CD14-positive monocyte (primary cell): ENCODE results near the gene ETFDH. TPM values are rescaled to one million over a fixed set of nuclear protein-coding genes. Genes with fewer than 3 reads are reported as not detected.
"Not testable (repeated sequence)": the region's sequence is repeated elsewhere in the genome, so short reads cannot be mapped to it uniquely, and the experiment has no call there.

Source experiments
- DNase-seq, 3 donors: peaks; one replicate each; pipeline ENCODE4 v3.0.0-alpha.2; 2011 to 2022
- H2AFZ ChIP-seq: 2 replicates; pipeline ENCODE4 v1.6.0; 2012; ENCODE audit warnings: mild to moderate bottlenecking, low read depth, low read length, inconsistent platforms; ENCODE audit not compliant: insufficient read depth, poor library complexity, severe bottlenecking
- H3K27ac ChIP-seq, 2 donors: 1 replicate in 1 of 2; 2 replicates in 1 of 2; pipeline ENCODE4 v1.5.1; 2012 to 2013; ENCODE audit warnings: low read length in 2 of 2, control low read depth in 1 of 2, inconsistent platforms in 1 of 2, low read depth in 1 of 2, mild to moderate bottlenecking in 1 of 2
- H3K27me3 ChIP-seq, 2 donors: one replicate each; pipeline versions ENCODE4 v1.6.0 to v1.6.1; 2011 to 2013; ENCODE audit warnings: low read length in 2 of 2; ENCODE audit not compliant: control insufficient read depth in 2 of 2, insufficient read depth in 2 of 2
- H3K36me3 ChIP-seq, 2 donors: replicated peaks in 1 of 2; 1 replicate in 1 of 2; 2 replicates in 1 of 2; pipeline versions ENCODE4 v1.5.1 to v1.6.1; 2012 to 2013; ENCODE audit warnings: low read length in 2 of 2, control low read depth in 1 of 2, inconsistent platforms in 1 of 2, mild to moderate bottlenecking in 1 of 2; ENCODE audit not compliant: insufficient read depth in 2 of 2, control insufficient read depth in 1 of 2
- H3K4me1 ChIP-seq, 2 donors: 1 replicate in 1 of 2; 2 replicates in 1 of 2; pipeline versions ENCODE4 v1.5.1 to v1.6.1; 2012 to 2013; ENCODE audit warnings: low read length in 2 of 2, control low read depth in 1 of 2, inconsistent platforms in 1 of 2, mild to moderate bottlenecking in 1 of 2, moderate library complexity in 1 of 2; ENCODE audit not compliant: insufficient read depth in 2 of 2, control insufficient read depth in 1 of 2
- H3K4me2 ChIP-seq: replicated peaks from 2 replicates; pipeline ENCODE3; 2012; ENCODE audit warnings: low read length, moderate library complexity, mild to moderate bottlenecking; ENCODE audit not compliant: poor library complexity, severe bottlenecking; ENCODE audit errors: extremely low read depth
- H3K4me3 ChIP-seq, 3 experiments: fragments of 200-600 bp in 1 of 3; sonication (generic) in 1 of 3; replicated peaks in 1 of 3; 1 replicate in 2 of 3; 2 replicates in 1 of 3; pipeline ENCODE4 v1.5.1; 2011 to 2013; ENCODE audit warnings: low read length in 3 of 3, mild to moderate bottlenecking in 3 of 3, control low read depth in 2 of 3, low read depth in 2 of 3, inconsistent platforms in 1 of 3, moderate library complexity in 1 of 3
- H3K79me2 ChIP-seq: 2 replicates; pipeline ENCODE4 v1.6.0; 2012; ENCODE audit warnings: mild to moderate bottlenecking, control low read depth, inconsistent platforms, low read length, moderate library complexity; ENCODE audit not compliant: insufficient read depth
- H3K9ac ChIP-seq: 2 replicates; pipeline ENCODE4 v1.6.0; 2017; ENCODE audit warnings: low read length, mild to moderate bottlenecking; ENCODE audit not compliant: insufficient read depth, poor library complexity, severe bottlenecking
- H3K9me3 ChIP-seq, 2 donors: replicated peaks in 1 of 2; 1 replicate in 1 of 2; 2 replicates in 1 of 2; pipeline versions ENCODE4 v1.5.1 to v1.6.1; 2012 to 2013; ENCODE audit warnings: low read length in 2 of 2, control low read depth in 1 of 2; ENCODE audit not compliant: control insufficient read depth in 1 of 2, insufficient read depth in 1 of 2
- H4K20me1 ChIP-seq: 2 replicates; pipeline ENCODE4 v1.6.0; 2012; ENCODE audit warnings: mild to moderate bottlenecking, low read length, control low read depth, moderate library complexity; ENCODE audit not compliant: insufficient read depth
- H3K27ac Mint-ChIP-seq, 7 donors: one replicate each; pipeline ENCODE4 v1.8.0; 2020; ENCODE audit warnings: mild to moderate bottlenecking in 7 of 7, mixed read lengths in 7 of 7, moderate library complexity in 6 of 7, inconsistent platforms in 2 of 7
- H3K27me3 Mint-ChIP-seq, 3 donors: one replicate each; pipeline ENCODE4 v1.8.0; 2021 to 2022; ENCODE audit warnings: low read depth in 3 of 3, mild to moderate bottlenecking in 3 of 3, mixed read lengths in 3 of 3, moderate library complexity in 3 of 3, inconsistent platforms in 1 of 3
- H3K36me3 Mint-ChIP-seq, 2 donors: one replicate each; pipeline ENCODE4 v1.8.0; 2020; ENCODE audit warnings: mixed read lengths in 2 of 2, inconsistent platforms in 1 of 2, mild to moderate bottlenecking in 1 of 2
- H3K4me1 Mint-ChIP-seq: one replicate; pipeline ENCODE4 v1.8.0; 2020; ENCODE audit warnings: mild to moderate bottlenecking, mixed read lengths
- H3K4me3 Mint-ChIP-seq, 2 donors: one replicate each; pipeline ENCODE4 v1.8.0; 2020; ENCODE audit warnings: mild to moderate bottlenecking in 2 of 2, mixed read lengths in 2 of 2, moderate library complexity in 1 of 2
- H3K9me3 Mint-ChIP-seq, 7 donors: one replicate each; pipeline ENCODE4 v1.8.0; 2020 to 2022; ENCODE audit warnings: mixed read lengths in 7 of 7, mild to moderate bottlenecking in 6 of 7, moderate library complexity in 6 of 7, inconsistent platforms in 2 of 7
- whole genome bisulfite sequencing: methylation state at CpG from one replicate; pipeline ENCODE4 v1.1.5; 2013; ENCODE audit warnings: missing lambda C conversion rate; ENCODE audit not compliant: insufficient coverage; 5-methylcytosine and 5-hydroxymethylcytosine counted together
- intact Hi-C, 2 donors: fragments of 100-400 bp; cut with micrococcal nuclease; formaldehyde crosslinking; loops; one replicate each; pipeline versions ENCODE4 v1.15.0 to v1.15.1; 2023
- polyA plus RNA-seq, 3 donors: library from polyadenylated mRNA; depleted of rRNA in 1 of 3; unstranded in 2 of 3; stranded (reverse) in 1 of 3; fragments of 300-500 nt in 2 of 3; fragments of >200 nt in 1 of 3; fragmentation: Illumina TruSeq in 2 of 3; gene quantifications; 1 replicate in 2 of 3; 2 replicates in 1 of 3; pipeline ENCODE4 v1.2.3, GENCODE V29; 2012 to 2021
- TF ChIP-seq, protein P1 (sequence below): fragments of 200-600 bp; IDR thresholded peaks from one replicate; pipeline ENCODE4 v1.8.0; 2022; ENCODE audit warnings: antibody characterized with exemption, mild to moderate bottlenecking

The ETFDH gene
- polyA plus RNA-seq, 3 donors, result 11.9 to 17.8 (median 16.8) TPM

DNA sequence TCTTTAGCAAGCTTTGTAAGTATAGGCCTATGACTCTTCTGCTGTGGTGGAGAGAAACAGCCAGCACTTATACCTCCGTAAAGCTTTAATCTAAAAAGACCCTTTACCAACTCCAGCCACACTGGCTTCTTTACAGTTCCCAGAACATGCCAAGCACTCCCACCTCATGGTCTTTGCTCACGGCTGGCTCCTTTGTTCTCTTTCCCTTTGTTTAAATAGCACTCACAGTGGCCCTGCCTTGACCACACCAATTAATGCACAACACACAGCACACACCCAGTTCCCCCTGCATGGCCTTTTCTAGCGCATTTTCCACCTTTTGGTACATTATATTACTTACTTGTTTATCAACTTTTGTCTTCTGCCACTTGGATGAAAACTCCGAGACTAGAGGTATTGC, 32.2 kb downstream of the ETFDH start:
- Mint-ChIP-seq H3K27ac (no peak overlapping the region), H3K4me3 (no peak overlapping the region)

DNA sequence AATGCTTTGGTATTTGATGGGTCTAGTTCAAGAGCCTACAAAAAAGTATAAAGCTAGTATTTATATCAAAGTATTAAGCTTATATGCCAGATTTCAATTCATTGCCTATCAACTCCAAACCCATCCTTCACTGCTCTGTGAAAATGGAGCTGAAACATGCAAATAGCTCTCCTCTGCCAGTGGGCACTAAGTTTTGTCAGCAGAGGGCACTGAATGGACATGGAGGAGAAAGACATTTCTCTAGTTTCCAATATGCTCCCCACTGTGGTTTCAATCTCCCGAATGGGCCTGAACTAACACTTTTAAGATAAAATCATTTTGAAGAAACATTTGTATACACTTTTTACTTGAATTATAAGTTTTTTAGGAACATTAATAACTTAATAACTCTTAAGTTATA, 38.7 kb downstream of the ETFDH start:
- H3K79me2 ChIP-seq, result no peaks in the 10 kb centered on the region
- no peaks in the 10 kb centered on the region for H4K20me1 ChIP-seq
- peaks cover 78 to 90% of the 10 kb centered on the region in 2 donors for H3K36me3 ChIP-seq
- intact Hi-C loops, result no loop called here
- H2AFZ ChIP-seq, result no peak overlapping the region
- H3K4me2 ChIP-seq, result no peak overlapping the region
- no peaks in the 10 kb centered on the region for H3K27me3 ChIP-seq
- no CpG with 5 or more reads among the region's 1 CpG for whole genome bisulfite sequencing
- H3K4me3 Mint-ChIP-seq, result no peak overlapping the region
- no peaks in the 10 kb centered on the region for H3K9me3 Mint-ChIP-seq
- TF ChIP-seq, protein P1, sequence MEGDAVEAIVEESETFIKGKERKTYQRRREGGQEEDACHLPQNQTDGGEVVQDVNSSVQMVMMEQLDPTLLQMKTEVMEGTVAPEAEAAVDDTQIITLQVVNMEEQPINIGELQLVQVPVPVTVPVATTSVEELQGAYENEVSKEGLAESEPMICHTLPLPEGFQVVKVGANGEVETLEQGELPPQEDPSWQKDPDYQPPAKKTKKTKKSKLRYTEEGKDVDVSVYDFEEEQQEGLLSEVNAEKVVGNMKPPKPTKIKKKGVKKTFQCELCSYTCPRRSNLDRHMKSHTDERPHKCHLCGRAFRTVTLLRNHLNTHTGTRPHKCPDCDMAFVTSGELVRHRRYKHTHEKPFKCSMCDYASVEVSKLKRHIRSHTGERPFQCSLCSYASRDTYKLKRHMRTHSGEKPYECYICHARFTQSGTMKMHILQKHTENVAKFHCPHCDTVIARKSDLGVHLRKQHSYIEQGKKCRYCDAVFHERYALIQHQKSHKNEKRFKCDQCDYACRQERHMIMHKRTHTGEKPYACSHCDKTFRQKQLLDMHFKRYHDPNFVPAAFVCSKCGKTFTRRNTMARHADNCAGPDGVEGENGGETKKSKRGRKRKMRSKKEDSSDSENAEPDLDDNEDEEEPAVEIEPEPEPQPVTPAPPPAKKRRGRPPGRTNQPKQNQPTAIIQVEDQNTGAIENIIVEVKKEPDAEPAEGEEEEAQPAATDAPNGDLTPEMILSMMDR, result no peak
- H3K4me1 Mint-ChIP-seq, result peaks cover 11% of the 10 kb centered on the region
- H3K4me1 ChIP-seq, result peaks cover 8 to 9% of the 10 kb centered on the region in 2 donors
- peaks cover 80 to 88% of the 10 kb centered on the region in 2 donors for H3K36me3 Mint-ChIP-seq
- no peak overlapping the region for H3K27ac ChIP-seq
- H3K27me3 Mint-ChIP-seq, result no peaks in the 10 kb centered on the region
- no peak overlapping the region for H3K9ac ChIP-seq
- H3K9me3 ChIP-seq, result no peaks in the 10 kb centered on the region
- H3K4me3 ChIP-seq, result no peak overlapping the region
- DNase-seq, result no peak
- H3K27ac Mint-ChIP-seq, result no peak overlapping the region

More for the DNA sequence above, 32.2 kb downstream of the ETFDH start:
- Histone ChIP-seq H3K9me3 (no peaks in the 10 kb centered on the region), H3K36me3 (peaks cover 44 to 92% of the 10 kb centered on the region in 2 donors), H4K20me1 (no peaks in the 10 kb centered on the region), H3K4me3 (no peak overlapping the region), H3K9ac (no peak overlapping the region), H2AFZ (no peak overlapping the region), H3K79me2 (no peaks in the 10 kb centered on the region), H3K4me1 (no peaks in the 10 kb centered on the region), H3K27me3 (no peaks in the 10 kb centered on the region), H3K4me2 (no peak overlapping the region), H3K27ac (no peak overlapping the region)
- no peak for DNase-seq
- H3K4me1 Mint-ChIP-seq, result no peaks in the 10 kb centered on the region
- peaks cover 62 to 65% of the 10 kb centered on the region in 2 donors for H3K36me3 Mint-ChIP-seq
- H3K27me3 Mint-ChIP-seq, result no peaks in the 10 kb centered on the region
- TF ChIP-seq, protein P1, result no peak
- no peaks in the 10 kb centered on the region for H3K9me3 Mint-ChIP-seq
- intact Hi-C loops, result no loop called here
- 96% methylated on average over 2 of the region's 4 CpGs for WGBS

DNA sequence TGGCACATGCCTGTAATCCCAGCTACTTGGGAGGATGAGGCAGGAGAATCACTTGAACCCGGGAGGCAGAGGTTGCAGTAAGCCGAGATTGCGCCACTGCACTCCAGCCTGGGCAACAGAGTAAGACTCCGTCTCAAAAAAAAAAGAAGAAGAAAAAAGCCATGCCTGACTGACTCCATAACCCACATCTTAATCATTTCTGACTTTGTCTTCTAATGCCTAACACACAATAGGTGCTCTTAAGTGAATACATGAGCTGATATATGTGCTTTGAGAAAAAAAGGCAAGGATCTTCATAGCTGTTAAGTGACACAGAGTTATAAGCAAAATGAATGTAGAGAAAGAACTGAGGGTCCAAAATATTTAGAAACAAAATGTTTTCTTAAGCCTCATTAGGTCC, 40.5 kb downstream of the ETFDH start:
- H3K4me3 Mint-ChIP-seq, H3K27ac Mint-ChIP-seq, intact Hi-C loops, H3K27me3 Mint-ChIP-seq, H3K4me1 ChIP-seq, H3K4me3 ChIP-seq, H4K20me1 ChIP-seq, H3K27me3 ChIP-seq, H3K9me3 ChIP-seq, DNase-seq, H3K9ac ChIP-seq, H3K79me2 ChIP-seq, H3K27ac ChIP-seq, H2AFZ ChIP-seq, H3K9me3 Mint-ChIP-seq, H3K4me2 ChIP-seq: not testable (repeated sequence)
- no CpG with 5 or more reads among the region's 4 CpGs for WGBS
- peaks cover 76 to 89% of the 10 kb centered on the region in 2 donors for H3K36me3 ChIP-seq
- Mint-ChIP-seq H3K4me1 (peaks cover 11% of the 10 kb centered on the region), H3K36me3 (peaks cover 79 to 90% of the 10 kb centered on the region in 2 donors)
